ENCODE data around the gene PAM.

- no peak for TF ChIP-seq POLR2AphosphoS5 (IDR thresholded peaks at IDR 0.05)
- TF ChIP-seq, protein P1, sequence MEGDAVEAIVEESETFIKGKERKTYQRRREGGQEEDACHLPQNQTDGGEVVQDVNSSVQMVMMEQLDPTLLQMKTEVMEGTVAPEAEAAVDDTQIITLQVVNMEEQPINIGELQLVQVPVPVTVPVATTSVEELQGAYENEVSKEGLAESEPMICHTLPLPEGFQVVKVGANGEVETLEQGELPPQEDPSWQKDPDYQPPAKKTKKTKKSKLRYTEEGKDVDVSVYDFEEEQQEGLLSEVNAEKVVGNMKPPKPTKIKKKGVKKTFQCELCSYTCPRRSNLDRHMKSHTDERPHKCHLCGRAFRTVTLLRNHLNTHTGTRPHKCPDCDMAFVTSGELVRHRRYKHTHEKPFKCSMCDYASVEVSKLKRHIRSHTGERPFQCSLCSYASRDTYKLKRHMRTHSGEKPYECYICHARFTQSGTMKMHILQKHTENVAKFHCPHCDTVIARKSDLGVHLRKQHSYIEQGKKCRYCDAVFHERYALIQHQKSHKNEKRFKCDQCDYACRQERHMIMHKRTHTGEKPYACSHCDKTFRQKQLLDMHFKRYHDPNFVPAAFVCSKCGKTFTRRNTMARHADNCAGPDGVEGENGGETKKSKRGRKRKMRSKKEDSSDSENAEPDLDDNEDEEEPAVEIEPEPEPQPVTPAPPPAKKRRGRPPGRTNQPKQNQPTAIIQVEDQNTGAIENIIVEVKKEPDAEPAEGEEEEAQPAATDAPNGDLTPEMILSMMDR (IDR thresholded peaks at IDR 0.05) = no peak
These were observed 140.1 kb downstream of the PAM start for GRCh38 chr5:102895234-102895633.
